ENCODE measurements around the gene FOXP1. TPM values are rescaled to one million over a fixed set of nuclear protein-coding genes. Genes with fewer than 3 reads are reported as not detected.
A peak's percentile ranks its signal among the peaks of the same experiment; 100 is the strongest.

The FOXP1 gene
- total RNA-seq, 1 experiment from 2014 or later: 75.3 TPM

DNA sequence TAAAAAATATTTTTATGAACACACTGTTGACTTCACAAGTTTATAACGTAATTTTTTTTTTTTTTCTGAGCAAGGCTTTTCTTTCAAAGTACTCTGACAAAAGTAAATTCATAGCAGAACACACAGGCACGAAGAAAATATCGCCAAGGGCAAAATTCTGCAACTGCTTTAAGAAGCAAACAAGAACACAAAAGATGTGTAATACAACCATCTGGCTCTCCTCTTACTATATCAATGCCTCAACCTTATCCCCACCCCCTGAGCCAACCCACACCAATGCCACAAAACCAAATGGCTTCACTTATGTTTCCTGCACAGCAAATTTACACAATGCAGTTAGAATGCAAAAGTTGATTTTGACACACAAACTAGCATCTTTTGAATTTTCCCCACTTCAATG is 274.2 kb downstream of the FOXP1 start:
- peaks cover 53 to 56% of the 10 kb centered on the region in 2 experiments for H3K4me1 Mint-ChIP-seq
- H3K79me1 ChIP-seq (ENCODE audit: insufficient read depth, low read depth, low read length, poor library complexity, severe bottlenecking): no peaks in the 10 kb centered on the region
- no peaks in the 10 kb centered on the region for H3K79me2 ChIP-seq (ENCODE audit: insufficient read depth, low read length)
- no peaks in the 10 kb centered on the region for H3K9me3 ChIP-seq (ENCODE audit: control insufficient read depth, low read depth, low read length)
- H3K56ac ChIP-seq (ENCODE audit: insufficient read length, low read depth, low read length): no peak overlapping the region
- H3K4me1 ChIP-seq (ENCODE audit: insufficient read depth, low read length): 0 out of 2 replicates have a peak, but pooled peaks cover 5% of the 10 kb centered on the region
- H2BK15ac ChIP-seq (ENCODE audit: low read depth, low read length): no peak overlapping the region
- no peak overlapping the region for H2BK20ac ChIP-seq (ENCODE audit: low read depth, low read length, poor library complexity, severe bottlenecking)
- H2BK5ac ChIP-seq (ENCODE audit: insufficient read length, low read length): no peak overlapping the region
- H2AFZ ChIP-seq (ENCODE audit: low read length): no peak overlapping the region
- no peaks in the 10 kb centered on the region for H3K27me3 Mint-ChIP-seq (ENCODE audit: low read depth)
- TF ChIP-seq, protein P1, sequence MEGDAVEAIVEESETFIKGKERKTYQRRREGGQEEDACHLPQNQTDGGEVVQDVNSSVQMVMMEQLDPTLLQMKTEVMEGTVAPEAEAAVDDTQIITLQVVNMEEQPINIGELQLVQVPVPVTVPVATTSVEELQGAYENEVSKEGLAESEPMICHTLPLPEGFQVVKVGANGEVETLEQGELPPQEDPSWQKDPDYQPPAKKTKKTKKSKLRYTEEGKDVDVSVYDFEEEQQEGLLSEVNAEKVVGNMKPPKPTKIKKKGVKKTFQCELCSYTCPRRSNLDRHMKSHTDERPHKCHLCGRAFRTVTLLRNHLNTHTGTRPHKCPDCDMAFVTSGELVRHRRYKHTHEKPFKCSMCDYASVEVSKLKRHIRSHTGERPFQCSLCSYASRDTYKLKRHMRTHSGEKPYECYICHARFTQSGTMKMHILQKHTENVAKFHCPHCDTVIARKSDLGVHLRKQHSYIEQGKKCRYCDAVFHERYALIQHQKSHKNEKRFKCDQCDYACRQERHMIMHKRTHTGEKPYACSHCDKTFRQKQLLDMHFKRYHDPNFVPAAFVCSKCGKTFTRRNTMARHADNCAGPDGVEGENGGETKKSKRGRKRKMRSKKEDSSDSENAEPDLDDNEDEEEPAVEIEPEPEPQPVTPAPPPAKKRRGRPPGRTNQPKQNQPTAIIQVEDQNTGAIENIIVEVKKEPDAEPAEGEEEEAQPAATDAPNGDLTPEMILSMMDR (conservative IDR thresholded peaks at IDR 0.05): no peak
- no peak for DNase-seq
- no peak overlapping the region for H2BK12ac ChIP-seq (ENCODE audit: insufficient read length, low read depth, low read length)
- H3T11ph ChIP-seq (ENCODE audit: low read length): no peak overlapping the region
- no peak overlapping the region for H3K18ac ChIP-seq (ENCODE audit: insufficient read length, low read depth, low read length)
- no peak overlapping the region for H2BK120ac ChIP-seq (ENCODE audit: low read depth, low read length, poor library complexity, severe bottlenecking)
- no peak overlapping the region for H3K9ac ChIP-seq (ENCODE audit: extremely low read depth, insufficient read length, low read length)
- no peak overlapping the region for H3K4ac ChIP-seq (ENCODE audit: low read depth, low read length)
- no peak overlapping the region for H3K23ac ChIP-seq (ENCODE audit: insufficient read length, low read depth, low read length)
- WGBS (ENCODE audit: extremely low coverage, insufficient read length, low lambda C conversion rate): 100% methylated on average over 1 of the region's 3 CpGs
- no peak overlapping the region for H3K4me2 ChIP-seq (ENCODE audit: insufficient read depth, insufficient read length, low read length)
- no peak overlapping the region for H4K8ac ChIP-seq (replicated peaks; ENCODE audit: insufficient read length, low read depth, low read length)
- H3K27me3 ChIP-seq (ENCODE audit: insufficient read depth, low read length): no peaks in the 10 kb centered on the region
- H4K5ac ChIP-seq (ENCODE audit: insufficient read length, low read depth, low read length): no peak overlapping the region
- H3K4me3 Mint-ChIP-seq: no peak overlapping the region
- no peak overlapping the region for H2AK5ac ChIP-seq (ENCODE audit: insufficient read length, low read length)
- H4K91ac ChIP-seq (ENCODE audit: insufficient read length, low read depth, low read length): no peak overlapping the region
- no peak overlapping the region for H3K27ac ChIP-seq (ENCODE audit: insufficient read length, low read depth, low read length)
- no peaks in the 10 kb centered on the region for H4K20me1 ChIP-seq (ENCODE audit: control insufficient read depth, insufficient read depth, insufficient read length)
- 0 out of 7 replicates have a peak overlapping the region, but pooled peaks of 1 of the 3 experiments have one; percentile 13 for H3K27ac Mint-ChIP-seq
- H3K23me2 ChIP-seq (ENCODE audit: insufficient read length, low read depth, low read length, poor library complexity, severe bottlenecking): peaks cover 3% of the 10 kb centered on the region
- H3K36me3 Mint-ChIP-seq (ENCODE audit: insufficient read depth in 1 of 3, low read depth in 3 of 3): no peaks in the 10 kb centered on the region
- no peaks in the 10 kb centered on the region for H3K9me3 Mint-ChIP-seq
- no peak overlapping the region for H3K14ac ChIP-seq (ENCODE audit: insufficient read depth, low read length)

Data from H9 (cell line).